Myocyte (in vitro differentiated cells): ENCODE results near the gene CCDC85C. TPM values are rescaled to one million over a fixed set of nuclear protein-coding genes. Genes with fewer than 3 reads are reported as not detected.
A peak's percentile ranks its signal among the peaks of the same experiment; 100 is the strongest.

Experiments used
- DNase-seq: peaks from one replicate; pipeline ENCODE4 v3.0.0-alpha.2; 2012; ENCODE audit warnings: low read depth
- total RNA-seq: library from RNA; depleted of rRNA; stranded (reverse); fragments of >200 nt; gene quantifications from 2 replicates; pipeline ENCODE4 v1.2.3, GENCODE V29; 2014

Gene CCDC85C
- total RNA-seq, 1 donor from 2014 or later, result 3.2 TPM

DNA sequence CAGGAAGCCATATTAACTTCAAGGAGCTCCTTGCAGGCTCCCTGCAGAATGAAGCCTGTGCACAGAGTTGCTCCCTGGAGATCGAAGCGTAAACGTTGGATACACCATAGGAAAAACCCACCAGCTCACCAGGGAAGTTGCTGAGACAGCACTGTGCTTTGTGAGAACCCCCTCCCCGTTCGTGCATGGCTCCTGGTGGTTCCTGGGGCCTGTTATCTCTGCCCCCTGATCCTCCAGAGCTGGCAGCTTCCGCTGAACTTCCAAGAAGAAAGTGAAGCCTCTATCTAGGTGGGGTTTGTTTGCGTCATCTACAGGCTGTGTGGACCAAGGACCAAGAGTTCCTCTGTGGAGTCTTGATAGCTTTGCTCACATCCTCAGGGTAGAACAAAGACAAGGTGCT is 2.4 kb upstream of the CCDC85C start:
- DNase-seq, result no peak

DNA sequence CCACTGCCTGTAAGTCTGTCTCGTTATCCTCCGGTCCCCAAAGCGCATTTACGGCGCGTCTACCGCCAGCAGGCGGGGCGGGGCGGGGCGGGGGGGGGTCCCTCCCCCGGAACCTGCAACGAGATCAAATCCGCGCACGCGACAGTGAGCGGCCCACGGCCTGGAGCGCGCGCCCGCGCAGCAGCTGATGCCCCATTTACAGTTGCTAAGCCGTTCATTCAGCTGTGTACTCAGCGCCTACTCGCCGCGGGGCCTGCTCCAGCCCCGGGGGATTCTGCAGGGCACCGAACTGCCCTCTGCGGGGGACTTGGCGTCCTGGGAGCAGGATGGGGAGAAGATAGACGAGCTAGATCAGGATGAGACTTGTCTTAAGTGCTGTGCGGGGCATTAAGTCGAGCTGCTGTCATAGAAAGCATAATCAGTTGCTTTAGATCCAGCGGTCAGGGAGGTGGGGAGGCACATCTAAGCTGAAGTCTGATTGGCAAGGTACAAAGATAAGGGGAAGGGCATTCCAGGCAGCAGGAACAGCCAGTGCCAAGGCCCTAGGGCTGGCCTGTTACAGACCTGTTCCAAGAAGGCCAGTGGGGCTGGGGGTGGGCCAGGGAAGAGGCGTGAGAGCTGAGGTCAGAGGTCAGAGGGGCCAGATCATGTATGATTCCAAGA is 1.4 kb upstream of the CCDC85C start:
- peak; percentile 77 for DNase-seq

DNA sequence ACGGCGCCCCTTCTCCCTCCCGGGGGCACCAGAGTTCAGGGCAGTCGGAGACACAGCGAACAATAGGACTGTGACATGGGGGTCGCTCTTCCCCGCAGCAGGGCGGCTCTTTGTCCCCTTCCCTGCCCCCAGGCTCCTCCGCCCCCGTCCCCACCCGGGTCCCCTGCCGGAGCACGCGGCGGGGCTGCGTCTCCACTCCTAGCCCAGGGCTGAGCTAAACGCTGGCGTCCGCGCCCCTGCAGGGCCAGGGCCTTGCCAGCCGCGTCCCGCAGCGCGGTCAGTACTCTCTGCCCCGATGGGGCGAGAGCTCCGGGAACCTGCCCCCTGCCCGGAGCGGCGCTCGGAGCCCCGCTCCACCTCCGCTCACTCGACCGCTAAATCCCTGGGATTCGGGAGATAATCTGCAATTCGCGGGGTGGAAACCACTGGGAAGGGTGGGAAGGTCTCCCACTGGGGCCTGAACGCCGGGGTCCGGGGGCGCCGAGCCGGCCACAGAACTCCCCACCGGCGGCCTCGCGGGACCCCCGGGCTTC is 825 bp upstream of the CCDC85C start:
- DNase-seq, result peak; percentile 54

DNA sequence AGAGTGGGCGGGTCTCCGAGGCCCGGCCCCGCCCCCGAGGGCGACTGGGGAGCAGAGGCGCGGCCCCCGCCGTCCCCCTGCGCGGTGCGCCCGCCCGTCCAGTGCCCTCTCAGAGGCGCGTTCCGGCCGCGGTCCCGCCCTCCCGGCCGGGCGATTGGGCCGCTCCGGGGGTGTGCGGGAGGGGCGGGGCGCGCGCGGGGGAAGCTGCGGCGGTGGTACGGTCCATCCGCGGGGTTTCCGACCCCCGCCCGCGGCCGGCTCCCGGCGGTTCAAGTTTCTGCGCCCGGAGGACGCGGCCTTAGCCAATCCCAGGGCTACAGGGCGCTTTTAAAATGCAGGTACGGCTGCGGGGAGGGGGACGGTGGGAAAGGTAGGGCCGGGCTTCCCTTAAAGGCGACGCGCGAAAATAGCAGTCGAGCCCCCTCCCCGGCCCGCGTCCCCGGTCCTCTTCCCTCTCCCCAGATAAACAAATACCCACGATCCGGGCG is 315 bp upstream of the CCDC85C start:
- DNase-seq, result peak; percentile 94

DNA sequence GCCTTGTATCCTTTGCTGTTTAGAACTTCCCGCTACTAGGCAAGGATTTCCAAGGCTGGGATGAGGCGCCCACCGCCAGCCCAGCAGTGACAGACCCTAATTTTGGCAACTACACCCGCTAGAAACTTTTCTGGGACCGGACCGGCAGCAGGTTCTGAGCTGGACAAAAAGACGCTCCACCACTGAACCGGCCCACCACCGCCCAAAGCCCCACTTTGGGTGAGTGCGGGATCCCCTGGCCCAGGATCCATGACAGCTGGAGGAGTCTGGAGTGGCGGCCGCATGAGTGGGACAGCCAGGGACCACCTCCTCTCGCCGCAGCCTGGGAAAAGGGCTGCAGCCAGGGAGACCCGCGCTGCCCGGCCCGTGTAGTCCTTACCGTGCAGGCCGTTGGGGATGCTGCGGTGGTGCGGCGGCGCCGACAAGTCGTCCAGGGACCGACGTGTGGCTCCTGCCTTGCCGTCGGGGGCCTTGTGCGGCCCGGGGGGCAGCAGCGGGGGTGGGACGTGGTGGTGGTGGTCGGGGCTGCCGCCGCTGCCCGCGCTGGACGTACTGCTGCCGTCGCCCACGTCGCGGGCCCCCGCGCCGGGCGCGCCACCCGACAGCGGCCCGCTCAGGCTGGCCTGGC is 1.1 kb downstream of the CCDC85C start:
- no peak for DNase-seq

DNA sequence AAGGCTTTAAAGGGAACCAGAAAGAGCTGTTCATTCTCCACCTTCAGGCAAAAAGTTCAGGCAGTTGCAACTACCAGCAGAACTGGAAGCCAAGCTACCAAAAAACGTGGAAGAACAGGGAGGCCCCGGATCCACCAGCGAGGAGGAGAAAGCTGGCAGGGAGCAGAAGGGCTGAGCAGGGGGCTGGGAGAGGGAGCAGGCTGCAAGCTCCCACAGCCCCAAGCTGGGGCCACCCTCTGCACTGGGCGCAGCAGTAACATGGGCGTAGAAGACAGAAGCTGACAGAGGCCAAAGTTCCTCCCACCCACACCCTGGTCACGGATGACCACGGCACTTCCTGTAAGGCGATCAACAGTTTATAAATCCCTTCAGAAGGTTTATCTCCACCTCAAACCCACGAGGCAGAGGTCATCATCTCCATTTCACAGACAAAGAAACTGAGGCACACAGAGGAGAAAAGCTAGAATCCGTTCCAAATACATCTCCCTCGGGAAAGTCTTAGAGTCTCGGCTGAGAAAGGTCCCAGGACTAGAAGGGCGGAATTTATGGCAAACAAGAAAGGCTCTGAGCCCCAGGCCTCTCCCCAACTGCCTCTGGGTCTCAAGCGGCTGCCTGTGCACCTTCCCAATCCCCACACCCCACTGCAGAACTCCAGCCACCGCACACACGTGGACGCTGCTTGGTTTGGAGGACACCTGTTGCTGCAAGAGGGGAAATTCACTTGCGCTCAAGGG is 1.8 kb downstream of the CCDC85C start:
- DNase-seq, result no peak

DNA sequence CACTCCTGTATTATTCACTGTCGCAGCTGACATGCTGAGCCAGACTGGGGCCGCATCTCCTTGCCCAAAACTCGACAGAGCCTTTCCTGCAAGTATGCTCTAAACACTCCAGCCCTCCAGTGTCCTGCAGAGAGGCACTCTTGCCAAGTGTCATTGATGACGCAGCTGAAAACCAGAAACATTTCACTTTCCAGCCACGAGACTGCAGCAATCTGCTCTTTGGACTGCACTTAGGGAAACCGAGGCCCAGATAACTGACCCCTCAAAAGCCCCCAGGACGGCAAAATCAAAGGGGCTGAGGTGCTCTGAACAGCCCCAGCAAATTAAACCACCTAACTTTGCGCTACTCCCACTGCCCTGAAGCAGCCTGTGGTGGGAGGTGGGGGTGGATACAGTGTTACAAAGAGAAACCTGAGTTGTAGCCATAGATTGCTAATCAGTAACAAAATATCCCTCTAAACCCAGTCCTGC is 2.6 kb downstream of the CCDC85C start:
- DNase-seq, result no peak

DNA sequence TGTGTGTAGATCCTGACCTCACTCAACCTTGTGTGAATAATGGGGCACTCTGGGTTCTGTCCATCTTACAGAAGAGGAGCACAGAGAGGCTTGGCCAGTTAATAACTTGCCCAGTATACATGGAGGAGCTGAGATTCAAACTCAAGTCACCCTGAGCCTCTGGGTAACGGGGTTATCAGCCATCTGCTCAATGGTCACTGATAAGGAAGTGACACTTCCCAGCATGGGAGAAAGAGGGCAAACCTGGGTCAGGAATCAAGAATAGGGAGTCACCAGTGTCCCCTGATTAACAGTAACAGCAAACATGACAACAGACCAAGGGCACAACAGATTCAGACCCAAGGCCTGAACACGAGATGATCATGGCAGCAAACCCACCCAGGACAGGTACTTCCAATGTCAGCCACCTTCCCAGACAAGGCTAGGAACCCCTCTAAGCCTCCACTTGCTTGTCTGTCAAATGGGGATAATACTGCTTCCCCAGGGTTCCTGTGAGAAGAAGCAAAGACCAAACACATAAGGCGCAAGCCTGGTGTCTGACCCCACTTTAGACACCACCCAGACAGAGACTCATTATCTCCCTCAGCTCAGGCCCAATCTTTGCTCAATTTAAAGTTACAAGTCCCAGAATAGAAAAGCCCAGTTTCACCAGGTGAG is 3.6 kb downstream of the CCDC85C start:
- no peak for DNase-seq

DNA sequence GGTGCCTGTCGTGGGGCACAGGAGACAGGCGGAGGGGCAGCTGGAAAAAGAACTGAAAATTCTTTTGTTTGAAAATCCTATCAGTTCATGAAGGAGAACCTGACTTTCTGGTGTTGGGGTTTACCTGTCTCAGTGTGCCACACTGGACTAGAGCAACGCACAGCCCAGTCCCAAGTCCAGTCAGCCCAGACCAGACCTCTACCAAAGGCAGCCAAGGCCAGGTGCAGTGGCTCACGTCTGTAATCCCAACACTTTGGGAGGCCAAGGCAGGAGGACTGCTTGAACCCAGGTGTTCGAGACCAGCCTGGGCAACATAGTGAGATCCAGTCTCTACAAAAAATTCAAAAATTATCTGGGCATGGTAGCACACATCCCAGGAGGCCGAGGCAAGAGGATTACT is 4.6 kb downstream of the CCDC85C start:
- DNase-seq, result no peak

DNA sequence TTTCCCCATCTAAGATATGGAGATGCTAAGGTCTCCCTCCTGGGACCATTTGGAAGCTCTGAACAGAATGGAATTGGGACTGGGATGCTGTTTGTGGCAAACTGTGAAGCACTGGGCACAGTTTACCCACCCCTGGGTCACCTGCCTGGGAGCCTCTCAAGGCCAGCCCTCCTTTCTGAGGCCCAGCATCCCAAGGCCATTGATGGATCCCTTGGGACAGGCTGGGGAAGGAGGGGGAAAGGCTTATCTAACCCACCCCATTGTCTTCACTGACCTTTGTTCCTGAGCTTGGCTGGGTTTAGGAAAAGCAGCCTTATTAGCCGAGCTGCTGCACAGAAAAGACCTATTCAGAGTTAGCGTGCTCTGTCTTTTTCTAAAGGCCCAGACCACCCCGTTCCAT is 5.2 kb downstream of the CCDC85C start:
- DNase-seq, result no peak

DNA sequence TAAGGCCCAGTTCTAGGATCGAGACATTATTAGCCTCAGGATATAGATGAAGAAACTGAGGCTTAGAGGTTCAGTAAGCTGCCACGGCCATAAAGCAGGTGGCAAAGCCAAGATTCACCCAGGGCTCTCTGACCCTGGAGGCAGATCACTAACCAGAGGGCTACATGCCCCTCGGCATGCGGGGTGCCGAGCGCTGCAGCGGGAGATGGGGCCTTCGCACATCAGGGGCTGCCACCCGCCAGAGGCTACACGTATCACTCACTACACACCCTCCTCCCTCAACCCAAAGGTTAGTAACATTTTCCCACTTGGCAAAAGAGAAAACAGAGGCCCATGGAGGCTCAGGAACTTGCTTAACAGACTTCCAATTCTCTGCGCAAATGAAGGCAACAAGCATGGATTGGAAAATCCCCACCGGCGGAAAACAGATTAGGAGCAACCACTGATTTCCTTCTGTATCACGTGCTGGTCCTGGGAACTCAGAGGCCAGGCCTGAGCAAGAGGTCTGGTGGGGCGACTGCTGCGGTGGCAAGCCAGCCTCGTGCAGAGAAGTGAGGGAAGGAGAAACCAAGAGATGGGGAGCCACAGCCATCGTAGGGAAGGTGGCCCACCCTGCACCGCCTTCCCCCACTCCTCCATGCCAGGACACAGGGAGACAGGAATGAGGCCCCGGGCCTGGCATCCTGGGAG is 6.0 kb downstream of the CCDC85C start:
- DNase-seq, result no peak

DNA sequence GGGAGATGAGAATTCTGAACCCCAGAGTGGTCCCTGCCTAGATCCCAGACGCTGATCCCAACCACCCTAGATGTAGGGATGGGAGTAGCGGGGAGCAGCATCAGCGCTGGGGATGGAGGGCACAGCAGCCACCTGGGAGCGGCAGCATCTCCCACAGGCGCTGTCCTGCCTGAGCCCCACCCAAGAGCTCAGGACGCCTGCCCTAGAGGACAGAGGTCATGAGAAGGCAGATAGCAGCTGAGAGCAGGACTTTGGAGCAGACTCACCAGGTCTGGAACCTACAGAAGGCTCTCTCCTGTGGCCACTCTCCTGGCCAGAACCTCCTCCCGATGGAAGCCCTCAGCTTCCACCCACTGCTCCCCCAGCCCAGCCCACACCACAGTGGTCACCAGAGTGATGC is 7.2 kb downstream of the CCDC85C start:
- DNase-seq, result no peak

DNA sequence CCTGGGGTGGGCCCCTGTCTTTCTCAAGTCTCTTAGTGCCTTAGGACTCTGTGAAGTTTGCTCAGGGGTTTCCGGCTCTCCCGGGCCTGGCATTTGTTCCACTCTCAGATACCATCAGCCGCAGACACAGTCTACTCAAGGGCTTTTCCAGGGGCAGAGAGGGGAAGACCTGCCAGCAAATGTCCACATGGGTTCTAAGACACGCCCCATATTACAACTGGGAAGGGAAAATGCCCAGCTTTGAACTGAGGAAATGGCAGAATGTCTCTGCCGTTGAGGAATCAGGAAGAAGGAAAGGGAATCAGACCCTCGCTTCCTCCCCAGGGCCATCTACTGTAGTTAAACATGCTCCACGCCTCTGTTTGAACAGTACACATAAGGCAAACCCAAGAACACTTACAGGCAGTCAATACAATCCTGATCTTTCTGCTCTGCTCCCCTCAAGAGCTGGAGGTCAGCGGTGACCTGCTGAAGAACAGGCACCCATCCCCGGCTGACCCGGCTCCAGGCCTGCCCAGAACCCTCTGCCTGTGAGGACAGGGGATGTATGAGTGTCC is 7.9 kb downstream of the CCDC85C start:
- no peak for DNase-seq

DNA sequence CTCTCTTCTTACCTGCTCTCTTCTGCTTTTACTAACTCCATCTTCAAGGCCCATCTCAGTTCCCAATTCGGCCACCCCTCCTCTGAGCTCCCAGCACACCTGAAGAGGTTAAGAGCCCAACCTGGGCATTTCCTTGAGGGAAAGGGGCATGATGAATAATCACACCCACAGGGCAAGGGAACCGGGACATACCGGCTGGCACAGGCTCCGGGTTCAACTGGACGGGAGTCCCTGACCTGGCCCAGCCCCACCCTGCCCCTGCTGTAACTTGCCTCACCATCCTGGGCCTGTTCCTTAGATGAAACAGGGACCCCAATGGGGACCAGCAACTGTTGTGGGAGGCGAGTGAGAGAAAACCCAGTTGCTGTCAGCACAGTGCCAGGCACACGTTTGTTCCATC is 8.5 kb downstream of the CCDC85C start:
- no peak for DNase-seq

DNA sequence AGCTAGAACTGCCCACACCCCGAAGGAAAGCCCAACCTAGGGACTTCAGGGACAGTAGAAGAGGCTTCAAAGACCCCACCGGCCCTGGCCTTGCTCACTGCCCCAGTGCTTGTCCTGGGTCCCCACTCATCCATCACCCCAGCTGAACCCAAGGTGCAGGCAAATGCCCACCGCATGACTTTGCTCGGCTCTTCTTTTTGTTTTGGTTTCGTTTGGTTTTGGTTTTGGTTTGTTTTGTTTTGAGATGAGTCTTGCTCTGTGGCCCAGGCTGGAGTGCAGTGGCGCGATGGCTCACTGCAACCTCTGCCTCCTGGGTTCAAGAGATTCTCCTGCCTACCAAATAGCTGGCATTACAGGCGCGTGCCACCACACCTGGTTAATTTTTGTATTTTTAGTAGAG is 9.0 kb downstream of the CCDC85C start:
- no peak for DNase-seq

DNA sequence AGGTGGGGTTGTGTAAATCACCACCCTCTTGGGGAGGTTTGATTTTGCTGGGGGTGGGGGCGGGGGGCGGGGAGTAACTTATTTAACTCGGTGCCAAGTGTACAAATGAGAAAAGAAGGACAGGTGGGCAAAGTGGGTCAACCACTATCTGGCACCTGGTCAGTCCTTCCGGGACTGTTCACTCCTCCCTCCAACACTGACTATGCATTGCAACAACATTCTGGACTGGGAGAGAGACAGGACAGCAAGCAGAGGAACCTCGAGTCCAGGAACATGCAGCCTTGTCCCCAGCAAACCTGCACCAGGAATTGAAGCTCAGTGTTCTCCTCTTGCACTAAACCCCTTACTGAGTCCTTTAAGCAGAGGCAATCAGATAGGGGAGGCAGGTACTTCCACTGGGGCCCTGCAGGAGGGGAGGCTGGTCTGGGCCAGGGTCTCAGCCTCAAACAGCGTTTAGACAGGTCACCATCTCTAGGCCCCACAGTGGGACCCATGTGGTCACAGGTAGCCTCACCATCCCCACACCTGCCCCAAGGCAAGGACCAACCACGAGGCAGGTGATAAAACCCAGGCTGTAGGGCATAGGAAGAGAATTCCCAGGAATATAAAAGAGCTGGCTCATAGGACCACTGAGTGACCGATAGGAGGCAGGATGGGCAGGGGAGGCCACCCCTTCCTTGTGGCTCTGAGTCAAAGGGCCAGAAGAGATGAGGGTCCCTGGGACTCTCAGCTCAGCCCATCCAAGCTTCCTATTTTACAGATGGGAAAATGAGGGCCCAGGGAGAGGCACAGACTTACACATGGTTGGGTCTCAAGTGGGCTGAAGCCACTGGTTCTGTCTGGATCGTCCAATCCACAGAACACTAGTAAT is 9.8 kb downstream of the CCDC85C start:
- no peak for DNase-seq

DNA sequence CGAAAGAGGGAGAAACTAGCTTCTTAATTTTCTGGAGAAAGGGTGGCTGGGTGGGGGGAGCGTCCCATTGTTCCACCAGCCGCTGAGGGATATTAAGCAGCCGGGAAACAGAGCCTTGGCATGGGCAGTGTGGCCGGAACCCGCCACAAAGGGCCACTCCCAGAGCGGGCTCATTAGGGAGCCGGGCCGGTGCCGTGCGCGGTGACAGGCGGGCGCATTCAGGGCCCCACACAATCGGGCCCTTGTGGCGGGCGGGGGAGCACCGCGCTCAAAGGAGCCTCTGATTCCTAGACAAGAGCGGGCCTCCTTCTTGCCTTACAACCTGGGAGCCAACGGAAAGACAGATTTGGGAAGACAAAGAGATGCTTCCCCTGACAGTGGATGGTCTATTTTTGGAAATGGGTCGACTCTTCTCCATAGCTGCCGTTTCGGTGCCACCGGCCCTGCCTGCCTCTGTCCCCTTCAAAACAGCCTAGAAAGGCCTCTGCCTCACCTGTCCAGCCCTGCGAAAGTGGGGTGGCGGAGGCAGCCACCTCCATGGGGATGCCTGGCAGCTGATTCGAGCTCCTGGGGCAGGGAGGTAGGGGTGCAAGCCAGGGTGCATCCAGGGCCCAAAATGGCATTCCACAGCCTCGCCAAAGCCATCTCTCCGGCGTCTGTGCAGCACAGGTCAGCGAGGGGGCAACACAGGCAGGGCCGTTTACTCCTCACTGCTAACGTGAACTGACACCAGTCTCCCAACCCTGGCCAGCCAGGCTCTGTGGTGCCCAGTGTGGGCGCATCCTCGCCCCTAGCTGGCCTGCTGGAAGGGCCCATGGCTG is 10.9 kb downstream of the CCDC85C start:
- DNase-seq, result no peak

DNA sequence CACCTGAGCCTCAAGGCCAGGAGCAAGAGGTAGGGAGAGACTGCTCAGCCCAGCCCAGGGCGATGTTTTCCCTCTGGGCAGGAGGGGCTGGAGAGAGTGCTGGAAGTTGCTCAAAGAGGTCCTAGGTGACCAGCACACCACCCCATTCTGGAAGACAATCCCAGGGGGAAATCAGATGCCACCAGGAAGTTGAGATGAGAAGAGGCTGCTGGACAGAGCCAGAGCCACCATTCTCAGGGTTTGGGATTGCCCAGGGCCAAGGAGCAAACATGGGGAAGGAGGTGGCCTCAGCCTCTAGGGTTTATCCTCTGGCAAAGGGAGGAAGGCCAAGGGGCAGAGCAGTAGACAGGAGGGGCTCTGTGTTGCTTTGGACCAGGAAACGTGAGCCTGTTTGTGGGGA is 11.6 kb downstream of the CCDC85C start:
- no peak for DNase-seq
